ENCODE results near the gene AFF2.

The AFF2 gene

GRCh38 chrX:148592595-148592994 is 92.2 kb downstream of the AFF2 start:
- no peak for DNase-seq

DNA sequence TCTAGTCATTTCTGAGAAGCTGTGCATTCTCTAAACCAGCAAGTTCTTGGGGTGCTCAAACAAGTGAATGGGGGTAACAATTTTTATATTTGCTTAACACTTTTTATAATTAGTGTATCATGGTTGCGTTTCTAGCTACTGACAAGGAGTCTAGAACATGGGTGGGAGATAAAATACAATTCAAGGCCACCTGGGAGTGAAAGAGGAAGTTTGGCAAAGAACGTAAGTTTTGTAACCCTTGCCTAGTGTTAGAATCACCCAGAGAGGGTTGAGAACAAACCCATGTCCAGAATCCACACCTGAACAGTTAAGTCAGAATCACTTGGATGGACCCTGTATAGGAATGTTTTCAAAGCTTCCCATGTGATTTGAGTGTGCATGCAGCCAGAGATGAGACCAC is 92.7 kb downstream of the AFF2 start:
- DNase-seq = no peak

- no peak for DNase-seq
These were observed 93.6 kb downstream of the AFF2 start for GRCh38 chrX:148593987-148594386.

GRCh38 chrX:148599404-148599803 is 99.0 kb downstream of the AFF2 start:
- no peak for DNase-seq

GRCh38 chrX:148600131-148600530 is 99.7 kb downstream of the AFF2 start:
- peak; percentile 30 for DNase-seq

DNA sequence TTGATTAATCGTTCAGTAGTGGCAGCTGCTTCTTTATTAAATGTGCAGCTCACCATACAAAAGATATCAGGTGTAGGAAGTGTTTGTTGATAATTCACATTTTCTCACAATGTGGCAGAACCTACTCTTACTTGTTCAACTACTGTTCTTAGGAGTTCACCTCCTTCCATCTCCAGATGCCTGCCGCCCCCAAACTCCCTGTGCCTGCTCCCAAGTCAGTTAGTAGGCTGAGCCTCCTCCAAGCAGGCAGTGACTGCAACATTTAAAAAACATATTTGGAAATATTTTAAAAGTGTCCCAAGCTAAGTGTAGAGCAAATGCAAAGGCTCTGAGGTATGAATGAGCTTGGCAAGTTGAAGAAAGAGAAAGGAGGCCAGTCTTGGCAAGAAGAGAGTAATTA is 100.2 kb downstream of the AFF2 start:
- DNase-seq = no peak

DNA sequence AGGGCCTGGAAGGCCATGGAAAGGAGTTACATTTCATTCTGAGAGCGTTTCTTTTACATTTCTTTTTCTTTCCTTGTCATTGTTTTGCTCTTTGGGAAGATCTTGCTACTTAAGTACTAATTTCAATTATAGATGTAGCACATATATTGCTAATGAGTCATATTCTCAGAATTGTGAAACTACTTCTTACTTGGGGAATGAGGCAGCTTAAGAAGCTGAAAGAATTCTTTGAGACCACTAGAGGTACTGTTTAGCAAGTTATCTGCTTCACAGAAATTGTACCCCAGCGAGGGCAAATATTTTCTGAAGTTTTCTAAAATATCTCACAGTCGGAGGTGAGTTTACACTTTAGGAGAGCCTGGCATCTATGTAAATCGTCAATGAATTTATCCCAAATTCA is 100.6 kb downstream of the AFF2 start:
- no peak for DNase-seq

- DNase-seq = no peak
These were observed 109.3 kb downstream of the AFF2 start for GRCh38 chrX:148609515-148610327.

DNA sequence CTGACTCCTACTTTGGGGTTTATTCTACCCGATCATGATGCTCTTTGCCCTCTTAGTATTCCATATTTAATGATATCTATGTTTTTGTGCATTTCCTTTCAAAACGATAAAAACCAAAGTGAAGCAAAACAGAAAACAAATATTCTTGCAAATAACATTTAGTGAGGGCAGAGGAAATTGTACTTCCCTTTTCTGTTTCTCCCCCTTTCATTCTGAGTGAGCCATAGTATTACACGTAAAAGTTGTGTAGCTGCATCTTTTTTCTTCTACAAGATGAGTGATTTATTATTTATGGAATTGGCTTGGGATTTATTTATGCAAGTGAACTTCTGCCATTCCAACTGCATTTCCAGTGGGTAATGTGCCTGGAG is 109.9 kb downstream of the AFF2 start:
- no peak for DNase-seq

GRCh38 chrX:148611993-148612392 is 111.6 kb downstream of the AFF2 start:
- DNase-seq = no peak

- no peak for DNase-seq
These were observed 112.0 kb downstream of the AFF2 start for GRCh38 chrX:148612431-148612830.

- no peak for DNase-seq
These were observed 113.2 kb downstream of the AFF2 start for GRCh38 chrX:148613636-148614035.

GRCh38 chrX:148615491-148615890 is 115.1 kb downstream of the AFF2 start:
- DNase-seq = no peak

DNA sequence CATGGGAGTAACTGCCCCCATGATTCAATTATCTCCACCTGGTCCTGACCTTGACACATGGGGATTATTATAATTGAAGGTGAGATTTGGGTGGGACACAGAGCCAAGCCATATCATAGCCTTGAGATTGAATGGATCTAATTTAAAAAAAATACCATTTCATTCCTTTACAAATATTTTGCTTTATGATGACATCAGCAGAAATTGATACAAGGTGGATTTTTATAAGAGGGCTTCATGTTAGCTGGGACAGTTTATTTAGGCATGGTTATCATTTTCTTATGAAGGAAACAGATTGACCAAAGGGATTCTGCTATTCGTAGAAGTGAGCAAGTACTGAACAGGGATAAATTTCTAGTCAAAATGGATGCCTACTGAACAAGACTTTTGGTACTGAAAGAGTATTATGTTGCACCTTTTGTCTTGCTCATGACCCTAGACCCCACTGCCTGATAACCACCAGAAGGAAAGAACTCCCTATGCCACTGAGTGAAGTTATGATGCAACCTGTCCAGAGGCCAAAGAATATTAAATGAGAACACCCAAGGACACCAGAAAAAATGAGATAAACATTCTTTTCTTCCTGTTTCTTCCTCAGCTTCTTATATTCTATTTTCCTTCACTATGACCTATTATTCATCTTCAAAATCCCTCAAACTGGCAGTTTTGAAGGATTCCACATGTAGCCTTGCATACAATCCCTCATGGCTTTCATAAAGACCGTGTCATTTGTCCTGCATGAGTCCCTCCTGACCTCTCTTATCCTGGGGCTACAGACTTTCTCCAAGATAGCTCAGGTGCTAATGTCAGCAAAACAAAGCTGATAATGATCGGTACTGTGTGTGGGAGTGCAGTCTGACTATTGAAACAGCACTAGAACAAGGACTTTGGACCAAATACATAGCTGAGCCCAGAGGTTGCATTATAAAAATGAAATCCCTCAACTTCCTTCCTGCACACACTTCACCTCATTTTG is 118.3 kb downstream of the AFF2 start:
- DNase-seq = no peak

GRCh38 chrX:148620023-148620422 is 119.6 kb downstream of the AFF2 start:
- DNase-seq = no peak

- DNase-seq = no peak
These were observed 124.6 kb downstream of the AFF2 start for GRCh38 chrX:148624951-148625474.

DNA sequence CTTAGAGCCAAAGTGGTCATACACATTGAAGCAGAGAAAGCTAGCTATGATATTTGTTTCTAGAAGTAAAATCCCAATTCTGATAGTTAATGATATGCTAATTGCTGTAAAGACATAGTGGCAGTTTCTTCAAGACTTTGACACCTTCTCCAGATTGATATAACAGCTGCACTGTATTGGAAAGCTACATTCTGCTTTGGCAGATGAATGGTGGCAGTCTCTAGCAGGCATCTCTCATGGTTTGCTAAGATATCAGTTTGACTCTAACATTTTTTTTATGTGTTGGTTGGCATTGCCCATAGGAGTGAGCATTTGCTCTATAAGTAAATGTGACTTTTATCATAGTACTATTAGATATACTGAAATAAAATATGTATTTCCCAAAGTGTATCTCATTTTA is 128.2 kb downstream of the AFF2 start:
- DNase-seq = no peak

GRCh38 chrX:148629434-148629833 is 129.0 kb downstream of the AFF2 start:
- DNase-seq = no peak

GRCh38 chrX:148632444-148632843 is 132.0 kb downstream of the AFF2 start:
- no peak for DNase-seq

DNA sequence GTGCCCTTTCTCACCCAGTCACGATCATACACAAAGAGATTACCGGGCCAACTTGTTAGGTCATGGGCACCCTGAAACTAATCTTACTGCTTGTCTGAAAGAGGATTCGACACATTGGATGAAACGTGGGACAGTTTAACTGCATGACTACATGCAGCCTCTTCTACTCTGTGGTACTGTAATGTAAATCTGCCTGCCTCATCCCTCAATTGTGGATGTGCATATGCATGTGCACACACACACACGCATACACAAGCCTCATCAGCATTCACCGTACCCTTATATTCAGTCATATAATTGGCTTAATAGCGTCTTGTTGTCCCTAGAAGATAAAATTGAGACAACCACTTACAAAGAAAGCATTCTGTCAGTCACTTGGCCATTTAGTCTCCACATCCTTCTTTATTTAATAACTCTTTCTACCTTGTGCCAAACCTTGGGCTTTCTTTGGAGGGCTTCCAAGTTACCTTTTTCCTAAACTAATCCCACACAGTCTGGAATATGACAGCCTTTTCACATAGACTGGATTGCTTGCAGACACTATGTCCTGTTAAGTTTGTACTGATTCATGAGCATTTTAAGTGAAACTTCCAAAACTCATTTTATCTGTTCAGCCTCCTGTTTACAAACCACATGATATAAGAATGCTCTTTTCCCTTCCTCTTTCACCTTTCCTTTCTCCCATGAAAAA is 132.9 kb downstream of the AFF2 start:
- no peak for DNase-seq

- DNase-seq = no peak
These were observed 134.2 kb downstream of the AFF2 start for GRCh38 chrX:148634591-148634990.

GRCh38 chrX:148643460-148643859 is 143.0 kb downstream of the AFF2 start:
- DNase-seq = no peak

- DNase-seq = no peak
These were observed 147.2 kb downstream of the AFF2 start for GRCh38 chrX:148647651-148648050.

All from eye (tissue), 1 donor.